Endodermal cell (in vitro differentiated cells): ENCODE measurements around the gene RNMT. TPM values are rescaled to one million over a fixed set of nuclear protein-coding genes. Genes with fewer than 3 reads are reported as not detected.

Experiments
- DNase-seq: peaks from one replicate; pipeline ENCODE4 v3.0.0-alpha.2; 2017
- H3K27ac ChIP-seq: 2 replicates; pipeline ENCODE4 v1.5.1; 2013; ENCODE audit warnings: mild to moderate bottlenecking, low read depth, low read length, moderate library complexity
- H3K27me3 ChIP-seq: 2 replicates; pipeline ENCODE4 v1.6.1; 2013; ENCODE audit warnings: mild to moderate bottlenecking, low read length, moderate library complexity; ENCODE audit not compliant: insufficient read depth, control insufficient read depth, poor library complexity, severe bottlenecking
- H3K36me3 ChIP-seq: 2 replicates; pipeline ENCODE4 v1.7.0; 2013; ENCODE audit warnings: mild to moderate bottlenecking, low read length, moderate library complexity; ENCODE audit not compliant: control insufficient read depth, insufficient read depth
- H3K4me1 ChIP-seq: one replicate; pipeline ENCODE4 v1.7.0; 2013; ENCODE audit warnings: low read length; ENCODE audit not compliant: control insufficient read depth, insufficient read depth
- H3K4me3 ChIP-seq: 2 replicates; pipeline ENCODE4 v1.5.1; 2013; ENCODE audit warnings: mild to moderate bottlenecking, low read length, moderate library complexity
- H3K9ac ChIP-seq: 2 replicates; pipeline ENCODE4 v1.6.1; 2013; ENCODE audit warnings: mild to moderate bottlenecking, low read length, moderate library complexity; ENCODE audit not compliant: poor library complexity, severe bottlenecking; ENCODE audit errors: extremely low read depth
- H3K9me3 ChIP-seq: 2 replicates; pipeline ENCODE4 v1.6.1; 2013; ENCODE audit warnings: mild to moderate bottlenecking, low read length, moderate library complexity; ENCODE audit not compliant: control insufficient read depth
- H3K27ac Mint-ChIP-seq: 2 replicates; pipeline ENCODE4 v1.8.0; 2020; ENCODE audit warnings: mixed read lengths
- H3K27me3 Mint-ChIP-seq: 2 replicates; pipeline ENCODE4 v1.8.0; 2021; ENCODE audit warnings: mild to moderate bottlenecking, mixed read lengths; ENCODE audit not compliant: insufficient read depth
- H3K36me3 Mint-ChIP-seq: 2 replicates; pipeline ENCODE4 v1.8.0; 2020; ENCODE audit warnings: low read depth, mixed read lengths
- H3K4me1 Mint-ChIP-seq: 2 replicates; pipeline ENCODE4 v1.8.0; 2020; ENCODE audit warnings: mixed read lengths
- H3K4me3 Mint-ChIP-seq: 2 replicates; pipeline ENCODE4 v1.8.0; 2020; ENCODE audit warnings: mild to moderate bottlenecking, moderate library complexity, mixed read lengths
- H3K9me3 Mint-ChIP-seq: 2 replicates; pipeline ENCODE4 v1.8.0; 2020; ENCODE audit warnings: mild to moderate bottlenecking, mixed read lengths
- CTCF ChIP-seq: fragments of 200-600 bp; sonication (generic); conservative IDR thresholded peaks from 2 replicates; pipeline ENCODE4 v1.5.0; 2021; ENCODE audit warnings: antibody characterized with exemption, mild to moderate bottlenecking
- WGBS, 2 experiments: methylation state at CpG; one replicate each; pipeline versions ENCODE4 v1.1.5 to v1.1.7; 2013; ENCODE audit warnings: missing lambda C conversion rate in 2 of 2, mixed read lengths in 1 of 2; ENCODE audit not compliant: insufficient coverage in 1 of 2, insufficient read length in 1 of 2; 5-methylcytosine and 5-hydroxymethylcytosine counted together
- total RNA-seq, 2 donors: library from RNA; stranded (reverse); fragmentation: NEBNext Ultra II Directional in 1 of 2; extraction: Animal tissue kit (Norgen Biotek cat#: 25700) in 1 of 2; gene quantifications; 2 replicates in 1 of 2; 3 replicates in 1 of 2; pipeline ENCODE4 v1.2.1, GENCODE V29; 2021

RNMT gene
- total RNA-seq, 2 donors from 2014 or later: 44.9 to 47.0 TPM

GRCh38 chr18:13800505-13801259 is 74.2 kb downstream of the RNMT start:
- Histone ChIP-seq H3K4me3 (peak overlapping the region; percentile 82), H3K4me1 (peaks cover 5% of the 10 kb centered on the region), H3K36me3 (no peaks in the 10 kb centered on the region), H3K9me3 (no peaks in the 10 kb centered on the region), H3K27ac (no peak overlapping the region), H3K9ac (peak overlapping the region; percentile 18), H3K27me3 (peaks cover 9% of the 10 kb centered on the region)
- Mint-ChIP-seq H3K9me3 (no peaks in the 10 kb centered on the region), H3K4me3 (peak overlapping the region; percentile 56), H3K36me3 (no peaks in the 10 kb centered on the region), H3K27ac (no peak overlapping the region), H3K4me1 (peaks cover 31% of the 10 kb centered on the region), H3K27me3 (peaks cover 17% of the 10 kb centered on the region)
- TF ChIP-seq CTCF: peak; percentile 71
- 4 to 17% methylated on average over 15 to 30 of the region's 30 CpGs for WGBS, 2 experiments
- peak; percentile 90 for DNase-seq

- Histone ChIP-seq H3K9me3 (no peaks in the 10 kb centered on the region), H3K9ac (peak overlapping the region; percentile 18), H3K4me3 (peak overlapping the region; percentile 82), H3K27me3 (peaks cover 9% of the 10 kb centered on the region), H3K4me1 (peaks cover 5% of the 10 kb centered on the region), H3K27ac (no peak overlapping the region), H3K36me3 (no peaks in the 10 kb centered on the region)
- H3K4me3 Mint-ChIP-seq: peak overlapping the region; percentile 56
- no peak for DNase-seq
- peaks cover 17% of the 10 kb centered on the region for H3K27me3 Mint-ChIP-seq
- H3K9me3 Mint-ChIP-seq: no peaks in the 10 kb centered on the region
- H3K36me3 Mint-ChIP-seq: no peaks in the 10 kb centered on the region
- WGBS, 2 experiments: 14 to 21% methylated on average over 13 to 15 of the region's 15 CpGs
- peaks cover 36% of the 10 kb centered on the region for H3K4me1 Mint-ChIP-seq
- H3K27ac Mint-ChIP-seq: no peak overlapping the region
- TF ChIP-seq CTCF: no peak
Observed at GRCh38 chr18:13801260-13801601, 74.8 kb downstream of the RNMT start.

GRCh38 chr18:13804305-13804704 is 77.8 kb downstream of the RNMT start:
- WGBS, 2 experiments: 90 to 92% methylated on average over 4 of the region's 4 CpGs
- Mint-ChIP-seq H3K9me3 (no peaks in the 10 kb centered on the region), H3K4me1 (peaks cover 49% of the 10 kb centered on the region), H3K4me3 (no peak overlapping the region), H3K36me3 (no peaks in the 10 kb centered on the region), H3K27me3 (peaks cover 17% of the 10 kb centered on the region), H3K27ac (no peak overlapping the region)
- no peaks in the 10 kb centered on the region for H3K36me3 ChIP-seq
- peaks cover 17% of the 10 kb centered on the region for H3K4me1 ChIP-seq
- H3K9me3 ChIP-seq: no peaks in the 10 kb centered on the region
- H3K27ac ChIP-seq: no peak overlapping the region
- H3K4me3 ChIP-seq: no peak overlapping the region
- DNase-seq: no peak
- H3K9ac ChIP-seq: no peak overlapping the region
- peaks cover 9% of the 10 kb centered on the region for H3K27me3 ChIP-seq
- no peak for TF ChIP-seq CTCF
